Naive B cell (primary cell): ENCODE data around the gene TTC13. TPM values are rescaled to one million over a fixed set of nuclear protein-coding genes. Genes with fewer than 3 reads are reported as not detected.

Experiments
- ATAC-seq, 2 donors: fragments of 150-1000 bp; cut with Tn5 transposase; 2 replicates each; pipeline ENCODE4 v1.10.0; 2021; ENCODE audit warnings: low read depth in 2 of 2, mild to moderate bottlenecking in 2 of 2, moderate library complexity in 2 of 2
- DNase-seq: peaks from one replicate; pipeline ENCODE4 v3.0.0; 2022
- H3K27ac Mint-ChIP-seq, 6 donors: one replicate each; pipeline ENCODE4 v1.8.0; 2020 to 2022; ENCODE audit warnings: mild to moderate bottlenecking in 6 of 6, mixed read lengths in 6 of 6, moderate library complexity in 5 of 6, inconsistent platforms in 2 of 6
- H3K27me3 Mint-ChIP-seq, 3 donors: one replicate each; pipeline ENCODE4 v1.8.0; 2021 to 2022; ENCODE audit warnings: mixed read lengths in 3 of 3, mild to moderate bottlenecking in 1 of 3
- H3K36me3 Mint-ChIP-seq, 2 donors: one replicate each; pipeline ENCODE4 v1.8.0; 2020 to 2022; ENCODE audit warnings: mixed read lengths in 2 of 2, inconsistent platforms in 1 of 2, mild to moderate bottlenecking in 1 of 2
- H3K4me1 Mint-ChIP-seq, 3 donors: one replicate each; pipeline ENCODE4 v1.8.0; 2020 to 2022; ENCODE audit warnings: mixed read lengths in 3 of 3, inconsistent platforms in 1 of 3, mild to moderate bottlenecking in 1 of 3, moderate library complexity in 1 of 3
- H3K4me3 Mint-ChIP-seq, 8 donors: one replicate each; pipeline ENCODE4 v1.8.0; 2020 to 2022; ENCODE audit warnings: mild to moderate bottlenecking in 8 of 8, mixed read lengths in 8 of 8, moderate library complexity in 8 of 8, inconsistent platforms in 2 of 8
- H3K9me3 Mint-ChIP-seq, 7 donors: one replicate each; pipeline ENCODE4 v1.8.0; 2020 to 2022; ENCODE audit warnings: mixed read lengths in 7 of 7, mild to moderate bottlenecking in 5 of 7, inconsistent platforms in 2 of 7, moderate library complexity in 1 of 7
- polyA plus RNA-seq, 6 donors: library from polyadenylated mRNA; unstranded; fragments of 300-500 nt; fragmentation: Illumina TruSeq; gene quantifications; one replicate each; pipeline ENCODE4 v1.2.3, GENCODE V29; 2021; ENCODE audit warnings: low read depth in 6 of 6

The TTC13 gene
- polyA plus RNA-seq, 6 donors from 2014 or later, result 3.4 to 14.6 (median 9.9) TPM

- H3K4me1 Mint-ChIP-seq, result peaks cover 30 to 67% (median 47%) of the 10 kb centered on the region in 3 donors
- no peaks in the 10 kb centered on the region for H3K36me3 Mint-ChIP-seq
- no peak overlapping the region for H3K27ac Mint-ChIP-seq
- no peaks in the 10 kb centered on the region for H3K9me3 Mint-ChIP-seq
- H3K4me3 Mint-ChIP-seq, result no peak overlapping the region
- ATAC-seq (no peak), DNase-seq (no peak)
- H3K27me3 Mint-ChIP-seq, result no peaks in the 10 kb centered on the region
Measured at GRCh38 chr1:230966358-230966873, 12.2 kb downstream of the TTC13 start.

DNA sequence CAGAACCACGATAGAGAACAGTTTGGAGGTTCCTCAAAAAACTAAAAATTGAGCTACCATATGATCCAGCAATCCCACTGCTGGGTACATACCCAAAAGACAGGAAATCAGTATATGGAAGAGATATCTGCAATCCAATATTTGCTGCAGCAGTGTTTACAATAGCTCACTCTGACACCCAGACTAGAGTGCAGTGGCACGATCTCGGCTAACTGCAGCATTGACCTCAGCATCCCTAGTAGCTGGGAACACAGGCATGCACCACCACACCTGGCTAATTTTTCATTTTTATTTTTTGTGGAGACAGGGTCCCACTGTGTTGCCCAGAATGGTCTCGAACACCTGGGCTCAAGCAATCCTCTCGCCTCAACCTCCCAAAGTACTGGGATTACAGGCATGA lies 13.1 kb downstream of the TTC13 start:
- Mint-ChIP-seq H3K4me3 (peak overlapping the region in 1 of 8 donors; percentile 12), H3K27ac (peak overlapping the region in 3 of 6 donors; percentile 6 to 33 (median 29)), H3K4me1 (peaks cover 33 to 74% (median 49%) of the 10 kb centered on the region in 3 donors), H3K36me3 (peaks cover 0 to 4% of the 10 kb centered on the region in 2 donors), H3K27me3 (no peaks in the 10 kb centered on the region), H3K9me3 (no peaks in the 10 kb centered on the region)
- no peak for ATAC-seq
- no peak for DNase-seq

DNA sequence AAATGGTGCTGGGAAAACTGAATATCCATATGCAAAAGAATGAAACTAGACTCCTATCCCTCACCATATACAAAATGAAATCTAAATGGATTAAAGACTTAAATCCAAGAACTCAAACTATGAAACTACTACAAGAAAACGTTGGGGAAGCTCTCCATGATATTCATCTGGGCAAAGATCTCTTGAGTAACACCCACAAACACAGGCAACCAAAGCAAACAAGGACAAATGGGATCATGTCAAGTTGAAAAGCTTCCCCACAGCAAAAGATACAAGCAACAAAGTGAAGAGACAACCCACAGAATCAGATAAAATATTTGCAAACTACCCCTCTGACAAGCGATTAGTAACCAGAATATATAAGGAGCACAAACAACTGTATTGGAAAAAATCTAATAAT lies 13.8 kb downstream of the TTC13 start:
- Mint-ChIP-seq H3K27me3 (no peaks in the 10 kb centered on the region), H3K36me3 (peaks cover 1 to 10% of the 10 kb centered on the region in 2 donors), H3K4me3 (no peak overlapping the region), H3K4me1 (peaks cover 29 to 74% (median 44%) of the 10 kb centered on the region in 3 donors), H3K9me3 (no peaks in the 10 kb centered on the region), H3K27ac (peak overlapping the region in 2 of 6 donors; percentile 29 to 44)
- DNase-seq (no peak), ATAC-seq (no peak)

DNA sequence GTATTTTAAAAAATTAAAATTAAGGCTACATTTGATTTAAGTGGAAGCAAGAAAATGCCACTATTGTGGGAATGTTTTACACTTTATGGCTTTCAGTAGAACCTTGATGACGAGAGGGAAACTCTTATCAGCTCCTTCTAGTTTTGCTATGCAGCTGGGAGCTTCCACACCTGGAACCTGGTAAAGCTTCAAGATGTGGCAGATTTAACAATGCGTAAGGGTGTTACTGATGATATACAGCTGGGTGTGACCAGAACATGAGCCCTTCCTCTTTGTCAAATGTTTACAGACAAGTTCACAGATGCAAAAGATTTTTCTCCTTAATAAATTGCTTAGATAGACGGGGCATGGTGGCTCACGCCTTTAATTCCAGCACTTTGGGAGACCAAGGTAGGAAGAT lies 20.3 kb downstream of the TTC13 start:
- H3K27me3 Mint-ChIP-seq, result no peaks in the 10 kb centered on the region
- DNase-seq (peak; percentile 7), ATAC-seq (peak; percentile 44 to 63)
- H3K27ac Mint-ChIP-seq, result peak overlapping the region in 3 of 6 donors; percentile 57 to 82 (median 70)
- peaks cover 30 to 57% (median 53%) of the 10 kb centered on the region in 3 donors for H3K4me1 Mint-ChIP-seq
- no peaks in the 10 kb centered on the region for H3K9me3 Mint-ChIP-seq
- peak overlapping the region in 3 of 8 donors; percentile 72 to 91 (median 77) for H3K4me3 Mint-ChIP-seq
- peaks cover 7 to 21% of the 10 kb centered on the region in 2 donors for H3K36me3 Mint-ChIP-seq

DNA sequence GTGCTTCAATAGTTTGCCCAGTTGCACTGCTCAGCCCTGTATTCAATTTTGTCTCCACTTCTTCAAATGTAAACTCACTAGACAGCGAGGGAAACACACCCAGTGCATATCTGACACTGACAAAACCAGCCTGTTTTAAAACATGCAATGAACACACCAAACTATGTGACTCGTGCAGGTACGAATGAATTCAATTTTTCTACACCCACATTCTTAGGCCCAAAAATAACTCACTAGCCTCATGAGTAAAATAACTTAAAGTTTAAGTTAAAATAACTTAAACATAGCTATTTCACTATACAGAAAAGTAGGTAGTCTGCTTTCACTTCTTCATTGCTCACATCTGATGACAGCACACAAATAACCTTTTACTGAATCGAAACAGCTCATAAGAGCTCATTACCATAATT lies 21.1 kb downstream of the TTC13 start:
- DNase-seq, result peak; percentile 26
- Mint-ChIP-seq H3K36me3 (peaks cover 7 to 25% of the 10 kb centered on the region in 2 donors), H3K9me3 (no peaks in the 10 kb centered on the region), H3K4me3 (peak overlapping the region in 7 of 8 donors; percentile 45 to 91 (median 69)), H3K27me3 (no peaks in the 10 kb centered on the region), H3K4me1 (peaks cover 27 to 49% (median 45%) of the 10 kb centered on the region in 3 donors), H3K27ac (peak overlapping the region in 5 of 6 donors; percentile 64 to 98 (median 82))
- ATAC-seq, result peak; percentile 83 to 86

DNA sequence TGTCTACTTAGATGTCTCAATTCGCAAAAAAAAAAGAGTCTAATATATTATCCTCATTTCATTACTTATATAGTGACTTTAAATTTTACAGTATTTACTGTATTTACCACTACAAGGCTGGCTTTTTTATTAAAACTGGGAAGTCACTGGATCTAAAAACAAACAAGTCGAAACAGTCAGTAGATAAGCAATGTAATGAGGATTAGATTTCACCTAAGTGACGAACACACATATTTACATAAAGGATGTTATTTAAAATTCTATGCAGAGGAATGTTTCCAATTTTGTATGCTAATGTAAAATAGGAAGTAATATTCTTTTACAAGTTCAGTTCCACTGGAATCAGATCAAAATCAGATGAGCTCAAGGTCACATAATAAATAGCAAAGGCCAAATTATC lies 28.3 kb downstream of the TTC13 start:
- H3K27ac Mint-ChIP-seq, result no peak overlapping the region
- H3K9me3 Mint-ChIP-seq, result no peaks in the 10 kb centered on the region
- H3K27me3 Mint-ChIP-seq, result no peaks in the 10 kb centered on the region
- no peak for ATAC-seq
- H3K4me1 Mint-ChIP-seq, result peaks cover 17 to 29% (median 24%) of the 10 kb centered on the region in 3 donors
- H3K4me3 Mint-ChIP-seq, result no peak overlapping the region
- no peak for DNase-seq
- peaks cover 2 to 17% of the 10 kb centered on the region in 2 donors for H3K36me3 Mint-ChIP-seq

DNA sequence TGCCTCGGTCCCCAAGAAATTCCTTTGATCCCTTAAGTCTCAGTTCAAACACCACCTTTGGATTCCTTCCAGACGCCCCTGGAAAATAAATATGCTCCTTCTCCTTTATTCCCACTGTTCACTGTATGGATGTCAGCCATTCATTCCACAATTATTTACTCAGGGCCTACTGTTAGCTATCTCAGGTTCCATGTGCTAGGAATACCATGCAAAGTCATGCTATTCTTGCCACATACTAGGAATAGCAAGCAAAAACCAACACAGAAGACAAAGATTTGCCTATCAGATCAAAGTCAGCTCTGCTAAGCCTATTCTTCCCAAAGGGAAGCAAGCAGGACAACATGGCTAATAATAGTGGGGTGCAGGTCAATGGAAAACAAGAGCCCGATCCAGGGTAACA lies 29.8 kb downstream of the TTC13 start:
- Mint-ChIP-seq H3K27ac (peak overlapping the region in 5 of 6 donors; percentile 43 to 96 (median 73)), H3K9me3 (no peaks in the 10 kb centered on the region), H3K4me1 (peaks cover 17 to 29% (median 24%) of the 10 kb centered on the region in 3 donors), H3K27me3 (no peaks in the 10 kb centered on the region), H3K36me3 (peaks cover 7 to 19% of the 10 kb centered on the region in 2 donors), H3K4me3 (peak overlapping the region in 5 of 8 donors; percentile 9 to 83 (median 67))
- ATAC-seq (no peak), DNase-seq (no peak)

DNA sequence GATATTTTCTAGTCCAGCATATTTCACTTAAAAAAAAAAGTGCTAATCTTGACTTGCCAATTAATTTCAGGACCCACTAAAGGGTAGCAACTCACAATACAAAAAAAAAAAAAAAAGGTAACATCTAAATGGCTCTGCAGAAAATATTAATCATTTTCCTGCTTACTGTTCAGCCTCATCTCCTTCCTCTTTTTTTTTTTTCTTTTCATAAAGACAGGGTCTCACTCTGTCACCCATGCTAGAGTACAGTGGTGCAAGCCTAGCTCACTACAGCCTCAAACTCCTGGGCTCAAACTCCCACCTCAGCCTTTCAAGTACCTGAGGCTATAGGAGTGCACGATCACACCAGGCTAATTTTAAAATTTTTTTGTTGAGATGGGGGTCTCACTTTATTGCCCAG lies 30.4 kb downstream of the TTC13 start:
- Mint-ChIP-seq H3K27ac (peak overlapping the region in 5 of 6 donors; percentile 48 to 98 (median 73)), H3K36me3 (peaks cover 7 to 16% of the 10 kb centered on the region in 2 donors), H3K4me1 (peaks cover 17 to 29% (median 24%) of the 10 kb centered on the region in 3 donors), H3K4me3 (peak overlapping the region in 6 of 8 donors; percentile 9 to 83 (median 58)), H3K27me3 (no peaks in the 10 kb centered on the region), H3K9me3 (no peaks in the 10 kb centered on the region)
- peak; percentile 20 for DNase-seq
- ATAC-seq, result peak; percentile 84 to 93

DNA sequence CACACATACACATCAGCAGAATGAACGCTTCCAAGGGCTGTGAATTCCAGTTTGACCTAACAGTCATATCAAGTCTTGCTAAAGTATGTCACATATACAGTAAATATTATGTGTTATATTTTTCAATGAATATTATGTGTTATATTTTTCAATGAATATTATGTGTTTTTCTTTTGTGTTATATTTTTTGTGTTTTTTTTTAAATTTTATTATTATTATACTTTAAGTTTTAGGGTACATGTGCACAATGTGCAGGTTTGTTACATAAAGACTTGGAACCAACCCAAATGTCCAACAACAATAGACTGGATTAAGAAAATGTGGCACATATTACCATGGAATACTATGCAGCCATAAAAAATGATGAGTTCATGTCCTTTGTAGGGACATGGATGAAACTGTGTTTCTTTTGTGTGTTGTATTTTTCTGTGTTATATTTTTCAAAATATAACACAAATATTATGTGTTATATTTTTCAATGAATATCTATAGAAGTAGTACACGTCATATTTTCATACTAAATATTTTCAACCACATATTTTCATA lies 35.5 kb downstream of the TTC13 start:
- peaks cover 13 to 23% of the 10 kb centered on the region in 2 donors for H3K36me3 Mint-ChIP-seq
- ATAC-seq (no peak), DNase-seq (no peak)
- no peaks in the 10 kb centered on the region for H3K9me3 Mint-ChIP-seq
- H3K4me1 Mint-ChIP-seq, result peaks cover 17 to 24% (median 17%) of the 10 kb centered on the region in 3 donors
- H3K4me3 Mint-ChIP-seq, result no peak overlapping the region
- no peaks in the 10 kb centered on the region for H3K27me3 Mint-ChIP-seq
- H3K27ac Mint-ChIP-seq, result no peak overlapping the region

DNA sequence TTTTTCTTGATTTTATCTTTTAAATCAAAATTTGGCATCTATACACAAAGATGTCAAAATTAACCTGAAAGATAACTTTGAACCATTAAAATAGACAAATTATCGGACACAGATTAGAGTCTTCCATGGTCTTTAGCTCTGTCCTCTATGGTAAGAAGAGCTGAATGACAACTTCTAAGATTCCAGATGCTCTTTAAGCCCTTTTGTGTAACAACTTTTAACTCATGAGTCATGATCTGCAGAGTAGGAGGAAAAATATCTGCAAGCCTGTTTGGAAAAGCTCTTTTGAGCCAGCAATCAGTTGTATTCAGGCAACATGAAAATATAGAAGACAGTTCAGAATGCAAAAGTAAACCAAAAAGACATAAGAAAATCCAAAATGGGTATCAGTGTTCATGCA lies 37.8 kb downstream of the TTC13 start:
- Mint-ChIP-seq H3K27me3 (no peaks in the 10 kb centered on the region), H3K9me3 (no peaks in the 10 kb centered on the region), H3K4me3 (no peak overlapping the region), H3K36me3 (peaks cover 17 to 25% of the 10 kb centered on the region in 2 donors), H3K4me1 (peaks cover 0 to 10% (median 9%) of the 10 kb centered on the region in 3 donors), H3K27ac (peak overlapping the region in 1 of 6 donors; percentile 18)
- DNase-seq (no peak), ATAC-seq (no peak)

- H3K9me3 Mint-ChIP-seq, result no peaks in the 10 kb centered on the region
- ATAC-seq (no peak), DNase-seq (no peak)
- H3K36me3 Mint-ChIP-seq, result peaks cover 17 to 27% of the 10 kb centered on the region in 2 donors
- peaks cover 0 to 19% (median 17%) of the 10 kb centered on the region in 3 donors for H3K4me1 Mint-ChIP-seq
- no peak overlapping the region for H3K4me3 Mint-ChIP-seq
- H3K27me3 Mint-ChIP-seq, result no peaks in the 10 kb centered on the region
- H3K27ac Mint-ChIP-seq, result peak overlapping the region in 2 of 6 donors; percentile 39 to 42
Measured at GRCh38 chr1:230939806-230940489, 38.7 kb downstream of the TTC13 start.

DNA sequence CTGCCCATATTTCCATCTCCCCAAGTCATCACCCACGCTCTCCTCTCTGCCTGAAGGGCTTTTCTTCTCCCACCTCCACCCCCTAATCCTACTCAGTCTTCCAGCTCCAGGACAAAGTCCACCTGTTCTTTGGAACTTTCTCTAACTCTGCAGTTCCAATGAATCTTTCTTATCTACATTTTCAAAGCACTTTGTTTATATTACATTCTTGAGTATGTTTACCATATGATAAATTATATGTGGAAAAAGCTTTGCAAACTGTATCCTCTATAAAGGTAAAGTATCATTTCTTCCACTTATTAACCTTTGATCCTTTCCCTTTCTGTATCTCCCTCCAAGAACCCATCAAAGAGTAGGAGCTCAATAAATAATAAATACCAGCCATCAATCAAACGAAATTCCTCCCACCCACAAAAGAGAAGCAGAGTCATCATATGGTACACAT lies 39.7 kb downstream of the TTC13 start:
- peak overlapping the region in 1 of 6 donors; percentile 10 for H3K27ac Mint-ChIP-seq
- no peak overlapping the region for H3K4me3 Mint-ChIP-seq
- no peak for ATAC-seq
- H3K9me3 Mint-ChIP-seq, result no peaks in the 10 kb centered on the region
- H3K27me3 Mint-ChIP-seq, result no peaks in the 10 kb centered on the region
- peaks cover 0 to 19% (median 17%) of the 10 kb centered on the region in 3 donors for H3K4me1 Mint-ChIP-seq
- peaks cover 13 to 28% of the 10 kb centered on the region in 2 donors for H3K36me3 Mint-ChIP-seq
- no peak for DNase-seq

DNA sequence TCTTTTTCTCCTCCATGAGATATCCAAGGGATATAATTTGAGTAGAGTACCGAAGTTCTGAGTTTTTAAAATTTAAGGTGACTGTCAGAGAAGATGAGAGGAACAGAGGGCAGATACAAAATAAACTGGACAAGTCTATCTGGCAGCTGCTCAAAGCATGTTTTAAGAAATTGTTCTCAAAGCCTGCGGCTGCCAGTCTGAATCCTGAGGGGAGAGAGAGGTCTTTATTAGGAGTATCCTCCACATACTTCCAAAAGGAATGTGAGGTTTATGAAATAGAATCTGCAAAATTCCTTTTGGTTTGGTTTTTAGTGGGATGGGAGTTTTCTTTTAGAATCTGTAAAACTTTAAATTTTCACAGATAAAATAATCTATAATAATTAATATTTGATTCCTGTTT lies 41.3 kb downstream of the TTC13 start:
- Mint-ChIP-seq H3K9me3 (no peaks in the 10 kb centered on the region), H3K27me3 (no peaks in the 10 kb centered on the region), H3K27ac (no peak overlapping the region), H3K36me3 (peaks cover 11 to 21% of the 10 kb centered on the region in 2 donors), H3K4me1 (peaks cover 0 to 19% (median 12%) of the 10 kb centered on the region in 3 donors), H3K4me3 (no peak overlapping the region)
- no peak for DNase-seq
- no peak for ATAC-seq
